T-helper 2 cell treated with Interferon-gamma antibody and Interleukin-4, amounts not matched to agents 5 μg/mL and 100 μg/mL, for 36 hours (primary cell): ENCODE data around the gene ATP5F1C.
"Not testable (repeated sequence)": the region's sequence is repeated elsewhere in the genome, so short reads cannot be mapped to it uniquely, and the experiment has no call there.

Experiments
- DNase-seq: peaks from one replicate; pipeline ENCODE4 v3.0.0; 2021; ENCODE audit warnings: low spot score
- H3K27ac Mint-ChIP-seq: one replicate; pipeline ENCODE4 v1.8.0; 2021; ENCODE audit warnings: mild to moderate bottlenecking, mixed read lengths
- H3K27me3 Mint-ChIP-seq: one replicate; pipeline ENCODE4 v1.8.0; 2021; ENCODE audit warnings: low read depth, mixed read lengths
- H3K36me3 Mint-ChIP-seq: one replicate; pipeline ENCODE4 v1.8.0; 2021; ENCODE audit warnings: low read depth, mixed read lengths
- H3K4me1 Mint-ChIP-seq: one replicate; pipeline ENCODE4 v1.8.0; 2021; ENCODE audit warnings: low read depth, mixed read lengths
- H3K4me3 Mint-ChIP-seq: one replicate; pipeline ENCODE4 v1.8.0; 2022; ENCODE audit warnings: mild to moderate bottlenecking, moderate library complexity, mixed read lengths
- H3K9me3 Mint-ChIP-seq: one replicate; pipeline ENCODE4 v1.8.0; 2021; ENCODE audit warnings: mixed read lengths

ATP5F1C gene

GRCh38 chr10:7776777-7777176, 11.2 kb upstream of the ATP5F1C start:
- no peak for DNase-seq
- Mint-ChIP-seq H3K4me1 (peaks cover 6% of the 10 kb centered on the region), H3K4me3 (no peak overlapping the region), H3K27me3 (no peaks in the 10 kb centered on the region), H3K9me3 (no peaks in the 10 kb centered on the region), H3K27ac (no peak overlapping the region), H3K36me3 (peaks cover 55% of the 10 kb centered on the region)

DNA sequence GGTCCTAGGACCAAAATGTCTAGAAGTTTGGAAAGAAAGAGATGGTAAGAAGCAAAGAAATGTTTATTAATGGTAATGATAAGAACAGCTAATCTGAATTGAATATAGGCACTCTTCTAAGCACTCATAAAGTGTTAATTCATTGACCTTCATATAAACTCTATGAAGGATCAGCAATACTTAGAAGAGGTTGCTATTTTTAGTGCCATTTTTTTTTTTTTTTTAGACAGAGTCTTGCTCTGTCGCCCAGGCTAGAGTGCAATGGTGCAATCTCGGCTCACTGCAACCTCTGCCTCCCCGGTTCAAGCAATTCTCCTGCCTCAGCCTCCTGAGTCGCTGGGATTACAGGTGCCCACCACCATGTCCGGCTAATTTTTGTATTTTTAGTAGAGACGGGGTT, 5.8 kb upstream of the ATP5F1C start:
- peaks cover 17% of the 10 kb centered on the region for H3K4me1 Mint-ChIP-seq
- H3K27ac Mint-ChIP-seq, DNase-seq, H3K9me3 Mint-ChIP-seq, H3K27me3 Mint-ChIP-seq, H3K4me3 Mint-ChIP-seq: not testable (repeated sequence)
- H3K36me3 Mint-ChIP-seq: peaks cover 39% of the 10 kb centered on the region

DNA sequence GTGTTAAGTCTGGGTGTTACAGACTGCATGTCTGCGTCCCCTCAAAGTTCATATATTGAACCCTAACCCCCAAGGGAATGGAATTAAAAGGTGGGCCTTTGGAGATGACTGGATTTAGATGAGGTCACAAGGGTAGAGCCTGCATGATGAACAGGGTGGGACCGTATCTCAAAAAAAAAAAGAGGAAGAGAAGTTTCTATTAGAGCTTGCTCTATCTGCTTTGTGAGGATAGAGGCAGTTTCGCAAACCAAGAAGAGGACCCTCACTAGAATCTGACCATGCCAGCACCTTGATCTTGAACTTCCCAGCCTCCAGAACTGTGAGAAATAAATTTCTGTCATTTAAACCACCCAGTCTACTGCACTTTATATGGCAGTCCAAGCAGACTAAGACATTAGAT, 1.5 kb upstream of the ATP5F1C start:
- Mint-ChIP-seq H3K4me1 (peaks cover 26% of the 10 kb centered on the region), H3K27ac (no peak overlapping the region), H3K4me3 (no peak overlapping the region)

DNA sequence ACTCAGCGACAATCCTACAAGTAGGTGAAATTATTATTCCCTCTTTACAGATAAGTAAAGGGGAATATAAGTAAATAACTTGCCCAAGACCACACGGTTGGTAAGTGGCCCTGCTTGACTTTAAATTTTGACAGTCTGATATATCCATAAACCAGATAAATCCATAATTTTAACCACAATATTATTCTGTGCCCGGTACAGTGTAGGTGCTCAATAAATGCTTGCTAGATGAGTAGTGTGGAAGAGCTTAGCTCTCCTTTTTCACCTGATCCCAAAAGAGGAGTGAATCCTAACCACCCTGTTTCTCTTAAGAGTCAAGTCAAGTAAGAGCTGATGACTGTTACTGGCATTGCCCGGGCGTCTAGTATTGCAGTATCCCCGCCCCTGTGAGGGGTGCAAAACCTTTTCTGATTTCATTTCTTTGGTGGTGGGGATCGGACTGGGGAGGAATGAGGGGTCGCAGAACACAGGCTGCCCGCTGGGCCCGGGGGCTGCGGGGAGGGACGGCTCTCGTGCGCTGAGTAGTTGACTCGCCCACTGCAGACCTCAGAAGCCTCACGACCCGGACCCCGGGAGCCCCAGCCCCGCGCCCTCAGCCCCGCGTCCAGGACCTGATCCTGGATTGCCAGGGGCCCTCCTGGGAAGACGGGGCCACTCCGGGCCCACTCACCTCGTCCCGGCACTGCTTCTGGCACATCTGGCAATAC, 674 bp upstream of the ATP5F1C start:
- Mint-ChIP-seq H3K36me3 (peaks cover 22% of the 10 kb centered on the region), H3K4me3 (no peak overlapping the region), H3K9me3 (no peaks in the 10 kb centered on the region), H3K27me3 (no peaks in the 10 kb centered on the region), H3K4me1 (peaks cover 34% of the 10 kb centered on the region), H3K27ac (no peak overlapping the region)
- DNase-seq: no peak

More for the DNA sequence above, 1.5 kb upstream of the ATP5F1C start:
- Mint-ChIP-seq H3K9me3 (no peaks in the 10 kb centered on the region), H3K36me3 (peaks cover 17% of the 10 kb centered on the region), H3K27me3 (no peaks in the 10 kb centered on the region)
- no peak for DNase-seq

- Mint-ChIP-seq H3K27ac (no peak overlapping the region), H3K9me3 (no peaks in the 10 kb centered on the region), H3K36me3 (peaks cover 25% of the 10 kb centered on the region), H3K4me3 (no peak overlapping the region), H3K4me1 (peaks cover 36% of the 10 kb centered on the region), H3K27me3 (no peaks in the 10 kb centered on the region)
- no peak for DNase-seq
Observed at GRCh38 chr10:7788639-7789286, 786 bp downstream of the ATP5F1C start.

DNA sequence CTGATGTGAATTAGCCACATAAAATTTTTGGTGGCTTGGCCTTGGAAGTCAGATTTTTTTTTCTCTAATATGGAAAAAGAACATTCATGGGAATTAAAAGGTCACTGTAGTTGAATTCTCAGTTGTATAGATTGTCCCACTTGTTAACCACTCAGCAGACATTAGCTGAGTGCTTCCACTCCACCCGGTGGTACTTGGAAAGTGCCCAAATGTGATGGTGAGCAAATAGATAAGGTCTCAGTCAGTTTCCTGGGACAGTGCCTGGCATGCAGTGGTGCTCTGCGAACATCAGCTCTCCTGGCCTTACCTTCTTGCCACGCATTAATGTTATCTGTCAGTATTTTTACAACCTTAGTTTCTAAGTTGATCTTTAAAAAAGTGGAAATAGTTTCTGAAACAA, 1.4 kb downstream of the ATP5F1C start:
- Mint-ChIP-seq H3K27me3 (no peaks in the 10 kb centered on the region), H3K36me3 (peaks cover 29% of the 10 kb centered on the region), H3K4me3 (no peak overlapping the region), H3K27ac (no peak overlapping the region), H3K9me3 (no peaks in the 10 kb centered on the region), H3K4me1 (peaks cover 39% of the 10 kb centered on the region)
- DNase-seq: no peak

DNA sequence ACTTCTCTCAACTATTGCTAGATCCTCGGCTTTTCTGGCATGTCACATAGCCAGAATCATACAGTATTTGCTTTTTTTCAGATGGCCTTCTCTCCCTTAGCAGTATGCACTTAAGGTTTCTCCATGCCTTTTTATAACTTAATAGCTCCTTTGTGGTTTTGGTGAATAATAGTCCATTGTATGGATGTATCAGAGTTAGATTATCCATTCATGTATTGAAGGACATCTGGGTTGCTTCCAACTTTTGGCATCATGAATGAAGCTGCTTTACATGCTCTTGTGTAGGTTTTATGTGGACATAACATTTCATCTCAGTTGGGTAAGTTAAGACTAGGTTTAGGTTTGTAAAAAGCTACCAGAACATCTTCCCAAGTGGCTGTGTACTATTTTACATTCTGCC, 4.6 kb downstream of the ATP5F1C start:
- H3K27ac Mint-ChIP-seq: no peak overlapping the region
- peaks cover 47% of the 10 kb centered on the region for H3K36me3 Mint-ChIP-seq
- no peak overlapping the region for H3K4me3 Mint-ChIP-seq
- no peaks in the 10 kb centered on the region for H3K27me3 Mint-ChIP-seq
- DNase-seq: no peak
- H3K9me3 Mint-ChIP-seq: no peaks in the 10 kb centered on the region
- peaks cover 50% of the 10 kb centered on the region for H3K4me1 Mint-ChIP-seq

DNA sequence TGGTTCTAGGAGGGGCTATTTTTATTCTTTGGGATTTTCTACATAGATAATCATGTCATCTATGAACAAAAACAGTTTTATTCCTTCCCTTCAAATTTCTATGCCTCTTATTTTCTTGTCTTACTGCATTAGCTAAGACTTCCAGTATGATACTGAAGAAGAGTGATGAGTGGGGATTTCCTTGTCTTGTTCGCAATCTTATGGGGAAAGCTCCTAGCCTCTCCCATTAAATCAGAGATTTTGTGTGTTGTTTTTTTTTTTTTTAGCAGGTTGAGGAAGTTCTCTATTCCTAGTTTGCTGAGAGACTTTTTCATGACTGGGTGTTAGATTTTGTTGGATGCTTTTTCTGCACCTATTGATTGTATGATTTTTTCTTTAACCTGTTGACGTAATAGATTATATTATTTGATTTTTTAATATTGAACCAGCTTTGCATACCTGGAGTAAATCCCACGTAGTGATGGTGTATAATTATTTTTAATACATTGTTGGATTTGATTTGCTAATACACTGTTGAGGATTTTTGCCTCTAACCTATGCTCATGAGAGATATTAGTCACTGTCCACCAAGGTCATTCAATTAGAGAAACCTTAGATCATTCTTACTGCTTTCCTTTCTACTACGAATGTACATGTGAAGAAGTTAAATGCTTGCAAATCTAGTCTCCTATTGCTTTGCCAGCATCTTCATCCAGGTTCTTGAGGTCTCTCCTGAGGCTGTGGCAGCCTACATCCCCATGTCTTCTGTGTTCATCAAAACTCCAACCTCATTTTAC, 6.5 kb downstream of the ATP5F1C start:
- Mint-ChIP-seq H3K36me3 (peaks cover 56% of the 10 kb centered on the region), H3K27ac (no peak overlapping the region), H3K9me3 (no peaks in the 10 kb centered on the region), H3K27me3 (no peaks in the 10 kb centered on the region), H3K4me1 (peaks cover 43% of the 10 kb centered on the region), H3K4me3 (no peak overlapping the region)
- DNase-seq: no peak

DNA sequence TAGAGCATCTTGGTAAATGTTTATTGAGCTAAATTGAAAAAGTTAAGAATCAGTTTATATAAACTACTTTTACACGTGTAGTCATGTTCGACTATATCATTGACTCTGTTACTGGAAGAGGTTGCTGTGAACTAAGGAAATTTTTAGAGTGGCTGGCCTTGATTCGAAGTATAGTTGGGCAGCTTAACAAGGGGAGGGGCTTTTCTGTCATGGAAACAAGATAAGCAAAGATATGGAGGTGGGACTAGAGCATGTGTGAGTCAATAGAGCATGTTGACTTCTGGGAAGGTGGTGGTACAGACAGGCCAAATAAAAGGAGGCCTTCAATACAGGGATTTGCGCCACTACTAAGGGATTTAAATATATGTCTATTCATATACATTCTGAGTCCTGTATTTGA, 7.6 kb downstream of the ATP5F1C start:
- Mint-ChIP-seq H3K36me3 (peaks cover 61% of the 10 kb centered on the region), H3K9me3 (no peaks in the 10 kb centered on the region), H3K27me3 (no peaks in the 10 kb centered on the region), H3K4me3 (no peak overlapping the region), H3K27ac (no peak overlapping the region), H3K4me1 (peaks cover 39% of the 10 kb centered on the region)
- no peak for DNase-seq

GRCh38 chr10:7797582-7797981, 9.6 kb downstream of the ATP5F1C start:
- H3K4me3 Mint-ChIP-seq: no peak overlapping the region
- no peak overlapping the region for H3K27ac Mint-ChIP-seq
- peak; percentile 18 for DNase-seq
- H3K27me3 Mint-ChIP-seq: no peaks in the 10 kb centered on the region
- peaks cover 64% of the 10 kb centered on the region for H3K36me3 Mint-ChIP-seq
- H3K4me1 Mint-ChIP-seq: peaks cover 25% of the 10 kb centered on the region
- no peaks in the 10 kb centered on the region for H3K9me3 Mint-ChIP-seq

DNA sequence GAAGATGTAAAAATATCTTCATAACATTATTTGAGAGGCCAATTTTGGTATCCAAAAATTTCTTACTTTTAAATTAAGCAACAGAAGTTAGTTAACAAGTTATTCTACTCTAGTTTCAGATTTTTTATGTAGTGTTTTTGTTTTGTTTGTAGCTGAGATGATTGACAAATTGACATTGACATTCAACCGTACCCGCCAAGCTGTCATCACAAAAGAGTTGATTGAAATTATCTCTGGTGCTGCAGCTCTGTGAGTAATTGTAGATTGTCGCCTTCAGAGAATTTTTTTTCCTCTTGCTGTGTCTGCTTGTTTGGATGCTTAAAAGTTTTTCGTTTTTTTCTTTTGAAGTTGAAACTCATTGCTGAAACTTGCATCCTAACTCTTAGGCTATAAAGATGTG, 14.6 kb downstream of the ATP5F1C start:
- no peaks in the 10 kb centered on the region for H3K4me1 Mint-ChIP-seq
- no peak overlapping the region for H3K4me3 Mint-ChIP-seq
- H3K27me3 Mint-ChIP-seq: no peaks in the 10 kb centered on the region
- DNase-seq: no peak
- H3K9me3 Mint-ChIP-seq: no peaks in the 10 kb centered on the region
- peaks cover 65% of the 10 kb centered on the region for H3K36me3 Mint-ChIP-seq
- H3K27ac Mint-ChIP-seq: no peak overlapping the region

- H3K36me3 Mint-ChIP-seq: peaks cover 56% of the 10 kb centered on the region
- H3K27ac Mint-ChIP-seq: no peak overlapping the region
- DNase-seq: no peak
- no peak overlapping the region for H3K4me3 Mint-ChIP-seq
- no peaks in the 10 kb centered on the region for H3K27me3 Mint-ChIP-seq
- H3K9me3 Mint-ChIP-seq: no peaks in the 10 kb centered on the region
- H3K4me1 Mint-ChIP-seq: no peaks in the 10 kb centered on the region
Observed at GRCh38 chr10:7804216-7804615, 16.2 kb downstream of the ATP5F1C start.

DNA sequence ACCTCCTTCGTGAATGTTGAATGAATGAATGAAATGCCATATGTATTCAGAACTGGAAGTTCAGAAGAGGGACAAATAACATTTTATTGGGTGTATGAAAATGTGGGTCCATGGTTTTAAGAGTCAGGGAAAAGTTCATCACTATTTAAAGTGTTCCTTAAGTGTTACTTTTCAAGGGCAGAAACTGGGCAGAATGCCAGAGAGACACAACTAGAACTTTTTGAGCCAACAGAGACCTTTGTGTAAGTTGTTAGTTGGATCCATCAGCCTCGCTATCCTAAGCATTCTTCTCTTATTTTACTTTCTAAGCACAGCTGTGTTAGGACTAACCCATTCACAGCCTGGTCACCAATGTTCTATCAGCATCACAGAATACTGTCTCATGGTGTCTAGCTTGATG, 16.8 kb downstream of the ATP5F1C start:
- H3K4me1 Mint-ChIP-seq: no peaks in the 10 kb centered on the region
- no peaks in the 10 kb centered on the region for H3K9me3 Mint-ChIP-seq
- peaks cover 51% of the 10 kb centered on the region for H3K36me3 Mint-ChIP-seq
- no peaks in the 10 kb centered on the region for H3K27me3 Mint-ChIP-seq
- no peak overlapping the region for H3K4me3 Mint-ChIP-seq
- H3K27ac Mint-ChIP-seq: no peak overlapping the region
- no peak for DNase-seq

DNA sequence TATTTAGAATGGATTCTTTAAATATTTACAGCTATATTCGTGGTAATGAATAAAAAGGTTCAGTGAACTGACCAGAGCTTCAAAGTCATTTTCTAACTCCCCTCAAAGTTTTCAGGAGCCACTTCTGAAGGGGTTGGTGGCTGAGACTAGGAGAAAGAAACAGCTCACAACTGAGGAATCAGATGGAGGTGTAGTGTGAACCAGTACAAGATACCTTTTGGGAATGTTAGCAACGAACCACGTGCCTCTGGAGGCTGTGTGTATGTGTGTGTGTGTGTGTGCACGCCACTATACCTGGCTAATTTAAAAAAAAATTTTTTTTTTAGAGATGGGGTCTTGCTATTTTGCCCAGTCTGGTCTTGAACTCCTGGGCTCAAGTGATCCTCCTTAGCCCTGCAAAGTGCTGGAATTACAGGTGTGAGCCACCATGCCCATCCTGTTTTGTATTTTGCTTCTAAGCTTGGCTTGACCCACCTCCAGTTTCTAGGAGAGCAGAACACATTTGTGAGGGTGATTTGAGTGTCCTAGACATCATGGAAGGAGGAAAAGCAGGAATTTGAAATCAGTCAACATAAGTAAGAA, 20.8 kb downstream of the ATP5F1C start:
- Mint-ChIP-seq H3K27ac (no peak overlapping the region), H3K4me1 (no peaks in the 10 kb centered on the region), H3K4me3 (no peak overlapping the region), H3K36me3 (peaks cover 24% of the 10 kb centered on the region), H3K9me3 (no peaks in the 10 kb centered on the region), H3K27me3 (peaks cover 4% of the 10 kb centered on the region)
- no peak for DNase-seq
